Suprapubic skin (tissue), 3 donors: ENCODE measurements around the gene ZNF823.
"Not testable (repeated sequence)": the region's sequence is repeated elsewhere in the genome, so short reads cannot be mapped to it uniquely, and the experiment has no call there.

Experiments used
- POLR2A ChIP-seq, 2 donors: fragments of 450-650 bp; IDR thresholded peaks; one replicate each; pipeline ENCODE4 v1.6.1; 2017; ENCODE audit warnings: antibody characterized with exemption in 2 of 2, mild to moderate bottlenecking in 2 of 2, moderate library complexity in 2 of 2
- TF ChIP-seq, protein P1 (sequence below), 2 donors: fragments of 200-600 bp in 1 of 2; fragments of 450-650 bp in 1 of 2; sonication (generic) in 1 of 2; IDR thresholded peaks; one replicate each; pipeline ENCODE4 v1.5.1; 2016 to 2019; ENCODE audit warnings: antibody characterized with exemption in 2 of 2, mild to moderate bottlenecking in 1 of 2, moderate library complexity in 1 of 2

DNA sequence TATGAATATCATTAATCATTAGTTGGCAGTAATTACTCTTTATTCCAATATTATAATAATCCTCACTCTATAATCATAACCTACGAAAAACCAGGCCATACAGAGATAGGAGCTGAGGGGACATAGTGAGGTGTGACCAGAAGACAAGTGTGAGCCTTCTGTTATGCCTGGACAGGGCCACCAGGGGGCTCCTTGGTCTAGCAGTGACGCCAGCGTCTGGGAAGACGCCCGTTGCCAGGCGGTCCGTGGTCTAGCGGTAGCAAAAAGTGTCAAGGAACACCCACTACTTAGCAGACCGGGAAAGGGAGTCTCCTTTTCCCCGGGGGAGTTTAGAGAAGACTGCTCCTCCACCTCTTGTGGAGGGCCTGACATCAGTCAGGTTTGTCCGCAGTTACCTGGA, 32.8 kb upstream of the ZNF823 start:
- TF ChIP-seq, protein P1, sequence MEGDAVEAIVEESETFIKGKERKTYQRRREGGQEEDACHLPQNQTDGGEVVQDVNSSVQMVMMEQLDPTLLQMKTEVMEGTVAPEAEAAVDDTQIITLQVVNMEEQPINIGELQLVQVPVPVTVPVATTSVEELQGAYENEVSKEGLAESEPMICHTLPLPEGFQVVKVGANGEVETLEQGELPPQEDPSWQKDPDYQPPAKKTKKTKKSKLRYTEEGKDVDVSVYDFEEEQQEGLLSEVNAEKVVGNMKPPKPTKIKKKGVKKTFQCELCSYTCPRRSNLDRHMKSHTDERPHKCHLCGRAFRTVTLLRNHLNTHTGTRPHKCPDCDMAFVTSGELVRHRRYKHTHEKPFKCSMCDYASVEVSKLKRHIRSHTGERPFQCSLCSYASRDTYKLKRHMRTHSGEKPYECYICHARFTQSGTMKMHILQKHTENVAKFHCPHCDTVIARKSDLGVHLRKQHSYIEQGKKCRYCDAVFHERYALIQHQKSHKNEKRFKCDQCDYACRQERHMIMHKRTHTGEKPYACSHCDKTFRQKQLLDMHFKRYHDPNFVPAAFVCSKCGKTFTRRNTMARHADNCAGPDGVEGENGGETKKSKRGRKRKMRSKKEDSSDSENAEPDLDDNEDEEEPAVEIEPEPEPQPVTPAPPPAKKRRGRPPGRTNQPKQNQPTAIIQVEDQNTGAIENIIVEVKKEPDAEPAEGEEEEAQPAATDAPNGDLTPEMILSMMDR (IDR thresholded peaks at IDR 0.05), result not testable (repeated sequence)
- TF ChIP-seq POLR2A (IDR thresholded peaks at IDR 0.05), result not testable (repeated sequence)
